Neural progenitor cell (in vitro differentiated cells): ENCODE results near the gene FOLR2.

Experiments used
- EZH2 ChIP-seq: fragments of 200-600 bp; sonication (generic); IDR thresholded peaks from 2 replicates; pipeline ENCODE4 v1.6.1; 2017; ENCODE audit warnings: antibody characterized with exemption, mild to moderate bottlenecking, moderate library complexity
- EZH2phosphoT487 ChIP-seq: fragments of 200-600 bp; sonication (generic); IDR thresholded peaks from 2 replicates; pipeline ENCODE4 v1.6.1; 2017; ENCODE audit warnings: antibody characterized with exemption
- TF ChIP-seq, protein P1 (sequence below): fragments of 200-600 bp; sonication (generic); IDR thresholded peaks from 2 replicates; pipeline ENCODE4 v1.5.1; 2017; ENCODE audit warnings: antibody characterized with exemption, mild to moderate bottlenecking

DNA sequence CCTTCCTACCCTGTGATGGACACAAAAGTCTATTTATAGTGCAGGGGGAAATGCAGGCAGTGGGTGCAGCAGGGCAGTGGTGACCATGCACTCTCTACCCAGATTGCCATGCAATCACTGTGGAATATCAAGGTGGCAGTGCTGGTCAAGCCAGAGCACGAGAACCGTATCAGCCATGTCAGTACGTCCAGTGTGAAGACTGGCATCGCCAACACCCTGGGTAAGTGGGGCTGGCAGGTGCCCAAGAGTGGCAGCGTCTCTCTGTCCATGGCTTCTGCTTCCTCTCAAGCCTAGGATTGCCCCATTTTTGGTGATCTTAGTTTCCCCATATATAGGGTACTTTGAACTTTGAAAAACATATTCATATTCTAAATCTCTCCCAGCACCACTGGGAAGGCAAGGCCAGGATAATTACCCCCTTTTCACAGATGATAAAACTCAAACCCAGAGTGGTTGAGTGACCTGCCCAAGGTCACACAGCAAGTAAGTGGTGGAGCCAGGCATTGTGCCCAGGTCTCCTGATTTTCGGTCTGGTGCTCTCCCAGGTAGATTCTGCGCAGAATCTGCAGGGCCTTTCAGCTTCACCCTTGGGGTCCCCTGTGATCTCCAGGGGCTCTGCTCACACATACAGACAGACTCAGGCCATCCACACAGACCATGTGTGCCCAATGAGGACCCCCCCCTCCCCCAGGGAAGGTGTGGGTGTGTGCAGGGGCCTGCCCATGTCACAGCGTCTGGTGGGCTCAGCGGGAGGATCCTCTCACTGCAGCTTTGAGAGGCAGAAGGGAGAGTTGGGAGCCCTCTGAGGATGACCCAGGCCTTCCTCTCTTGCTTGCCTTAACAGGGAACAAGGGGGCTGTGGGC, 15.0 kb downstream of the FOLR2 start:
- TF ChIP-seq, protein P1, sequence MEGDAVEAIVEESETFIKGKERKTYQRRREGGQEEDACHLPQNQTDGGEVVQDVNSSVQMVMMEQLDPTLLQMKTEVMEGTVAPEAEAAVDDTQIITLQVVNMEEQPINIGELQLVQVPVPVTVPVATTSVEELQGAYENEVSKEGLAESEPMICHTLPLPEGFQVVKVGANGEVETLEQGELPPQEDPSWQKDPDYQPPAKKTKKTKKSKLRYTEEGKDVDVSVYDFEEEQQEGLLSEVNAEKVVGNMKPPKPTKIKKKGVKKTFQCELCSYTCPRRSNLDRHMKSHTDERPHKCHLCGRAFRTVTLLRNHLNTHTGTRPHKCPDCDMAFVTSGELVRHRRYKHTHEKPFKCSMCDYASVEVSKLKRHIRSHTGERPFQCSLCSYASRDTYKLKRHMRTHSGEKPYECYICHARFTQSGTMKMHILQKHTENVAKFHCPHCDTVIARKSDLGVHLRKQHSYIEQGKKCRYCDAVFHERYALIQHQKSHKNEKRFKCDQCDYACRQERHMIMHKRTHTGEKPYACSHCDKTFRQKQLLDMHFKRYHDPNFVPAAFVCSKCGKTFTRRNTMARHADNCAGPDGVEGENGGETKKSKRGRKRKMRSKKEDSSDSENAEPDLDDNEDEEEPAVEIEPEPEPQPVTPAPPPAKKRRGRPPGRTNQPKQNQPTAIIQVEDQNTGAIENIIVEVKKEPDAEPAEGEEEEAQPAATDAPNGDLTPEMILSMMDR: no peak
- no peak for TF ChIP-seq EZH2
- no peak for TF ChIP-seq EZH2phosphoT487
